Globus pallidus (tissue), 1 donor: ENCODE measurements around the gene KNL1.
A peak's percentile ranks its signal among the peaks of the same experiment; 100 is the strongest.
"Not testable (repeated sequence)": the region's sequence is repeated elsewhere in the genome, so short reads cannot be mapped to it uniquely, and the experiment has no call there.

Experiments used
- DNase-seq: peaks from one replicate; pipeline ENCODE4 v3.0.0-alpha.2; 2015; ENCODE audit warnings: low spot score

The KNL1 gene

GRCh38 chr15:40664909-40665308, 70.9 kb downstream of the KNL1 start:
- DNase-seq: no peak

- not testable (repeated sequence) for DNase-seq
Measured at GRCh38 chr15:40676290-40676689, 82.2 kb downstream of the KNL1 start.

- not testable (repeated sequence) for DNase-seq
Measured at GRCh38 chr15:40676906-40677305, 82.9 kb downstream of the KNL1 start.

- no peak for DNase-seq
Measured at GRCh38 chr15:40680151-40680550, 86.1 kb downstream of the KNL1 start.

- not testable (repeated sequence) for DNase-seq
Measured at GRCh38 chr15:40680959-40681358, 86.9 kb downstream of the KNL1 start.

GRCh38 chr15:40684381-40684780, 90.3 kb downstream of the KNL1 start:
- no peak for DNase-seq

- no peak for DNase-seq
Measured at GRCh38 chr15:40685376-40685775, 91.3 kb downstream of the KNL1 start.

- DNase-seq: no peak
Measured at GRCh38 chr15:40688932-40689799, 95.1 kb downstream of the KNL1 start.

- no peak for DNase-seq
Measured at GRCh38 chr15:40691737-40692136, 97.7 kb downstream of the KNL1 start.

- no peak for DNase-seq
Measured at GRCh38 chr15:40693904-40694687, 100.0 kb downstream of the KNL1 start.

GRCh38 chr15:40694688-40695468, 100.8 kb downstream of the KNL1 start, which contains the start of gene RAD51:
Gene RAD51, plus strand, starts transcription at chr15:40695174. Its CDS starts 3,585 bp downstream, at chr15:40698759.
- peak; percentile 88 for DNase-seq

GRCh38 chr15:40695469-40695890, 101.4 kb downstream of the KNL1 start:
- no peak for DNase-seq

- no peak for DNase-seq
Measured at GRCh38 chr15:40696228-40696627, 102.2 kb downstream of the KNL1 start.

- DNase-seq: no peak
Measured at GRCh38 chr15:40697916-40698315, 103.9 kb downstream of the KNL1 start.

- no peak for DNase-seq
Measured at GRCh38 chr15:40702077-40702476, 108.0 kb downstream of the KNL1 start.

- DNase-seq: no peak
Measured at GRCh38 chr15:40706121-40706520, 112.1 kb downstream of the KNL1 start.
